Inferior parietal cortex (tissue), 1 donor: Measurements from ENCODE around the gene TMEM87A.
"Not testable (repeated sequence)": the region's sequence is repeated elsewhere in the genome, so short reads cannot be mapped to it uniquely, and the experiment has no call there.

Experiments used
- DNase-seq: peaks from one replicate; pipeline ENCODE4 v3.0.0-alpha.2; 2016; ENCODE audit errors: extremely low spot score

TMEM87A gene

GRCh38 chr15:42273900-42274701, 868 bp upstream of the TMEM87A start:
- no peak for DNase-seq

DNA sequence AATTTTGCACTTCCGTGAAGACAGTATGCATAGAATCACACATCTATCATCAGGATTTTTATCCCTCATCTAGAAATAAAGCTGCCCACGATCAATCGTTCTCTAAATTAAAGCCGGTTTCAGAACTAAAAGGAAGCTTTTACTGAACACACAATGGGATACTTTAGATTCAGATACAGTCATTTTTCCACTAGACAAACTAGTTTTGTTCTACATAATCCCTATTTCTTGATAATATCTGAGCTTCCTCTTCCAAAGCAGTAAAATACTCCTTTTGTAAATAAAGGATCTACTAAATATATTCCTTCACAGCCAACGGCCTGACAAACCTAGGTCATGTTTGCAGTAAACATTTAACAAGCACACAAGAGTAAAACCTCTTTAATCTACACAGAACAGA, 2.2 kb downstream of the TMEM87A start:
- no peak for DNase-seq

DNA sequence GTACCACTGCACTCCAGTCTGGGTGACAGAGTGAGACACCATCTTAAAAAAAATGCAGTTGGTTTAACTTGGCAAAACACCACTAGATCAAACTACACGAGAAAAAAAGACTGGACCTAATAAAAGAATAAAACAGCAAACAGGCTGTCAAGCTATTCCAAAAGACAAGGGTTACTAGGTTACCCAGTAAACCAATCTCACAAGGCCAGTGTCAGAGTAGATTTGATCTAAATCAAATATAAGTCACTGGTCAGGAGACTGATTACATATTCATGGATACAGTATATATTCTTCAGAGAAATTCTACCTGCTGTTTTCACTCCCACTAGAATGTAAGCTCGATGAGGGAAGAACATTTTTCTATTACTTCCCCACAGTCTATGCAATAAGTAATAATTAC, 2.7 kb downstream of the TMEM87A start:
- DNase-seq, result no peak

DNA sequence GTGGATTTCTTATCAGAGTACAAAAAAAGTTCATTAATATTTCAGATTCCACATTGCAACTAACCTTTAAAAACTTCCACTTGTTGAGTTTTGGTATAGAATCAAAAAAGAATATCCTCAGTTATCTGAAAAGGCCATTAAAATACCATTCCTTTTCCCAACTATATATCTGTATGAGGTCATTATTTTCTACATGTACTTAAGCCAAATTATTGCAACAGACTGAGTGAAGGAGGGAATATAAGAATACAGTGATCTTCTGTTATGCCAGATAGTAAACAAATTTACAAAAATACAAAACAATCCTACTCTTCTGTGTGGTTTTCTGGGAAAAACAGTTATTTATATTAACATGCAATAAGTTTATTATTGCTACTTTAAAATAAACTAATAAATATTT, 5.9 kb downstream of the TMEM87A start:
- DNase-seq, result no peak

- no peak for DNase-seq
Observed at GRCh38 chr15:42264795-42265194, 8.4 kb downstream of the TMEM87A start.

GRCh38 chr15:42253300-42253699, 19.9 kb downstream of the TMEM87A start:
- DNase-seq, result no peak

GRCh38 chr15:42240823-42241222, 32.4 kb downstream of the TMEM87A start:
- DNase-seq, result no peak

- no peak for DNase-seq
Observed at GRCh38 chr15:42239528-42240182, 33.6 kb downstream of the TMEM87A start.

- DNase-seq, result no peak
Observed at GRCh38 chr15:42233107-42233506, 40.1 kb downstream of the TMEM87A start.

DNA sequence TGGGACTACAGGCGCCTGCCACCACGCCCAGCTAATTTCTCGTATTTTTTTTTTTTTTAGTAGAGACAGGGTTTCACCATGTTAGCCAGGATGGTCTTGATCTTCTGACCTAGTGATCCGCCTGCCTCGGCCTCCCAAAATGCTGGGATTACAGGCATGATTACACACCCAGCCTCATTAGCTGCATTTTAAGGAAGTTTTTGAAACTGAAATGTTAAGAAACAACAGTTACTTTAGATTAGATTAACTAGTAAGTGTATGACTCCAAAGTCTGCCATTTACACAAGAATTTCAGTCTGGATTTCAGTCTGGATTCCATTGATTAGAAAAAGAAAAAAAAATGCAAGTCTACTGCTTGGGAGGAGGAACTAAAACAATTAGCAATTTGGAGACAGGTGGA, 40.6 kb downstream of the TMEM87A start:
- no peak for DNase-seq

DNA sequence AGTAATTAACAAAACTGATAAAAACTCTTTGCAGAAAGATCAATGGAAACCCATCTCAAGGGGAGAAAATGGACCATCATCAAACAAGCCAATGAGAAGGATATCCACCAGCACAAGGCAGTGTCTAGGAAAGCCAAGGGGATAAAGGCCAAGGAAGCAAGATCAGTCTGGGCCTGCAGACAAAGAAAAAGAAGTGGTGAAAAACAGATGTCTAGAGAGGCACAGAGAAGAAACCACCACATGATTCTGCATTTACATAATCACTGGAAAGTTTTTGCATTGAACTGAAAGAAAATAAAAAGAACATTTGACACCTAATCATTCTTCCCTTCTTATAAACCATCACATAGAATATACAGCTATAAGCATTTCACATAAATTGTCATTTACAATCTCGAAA, 42.1 kb downstream of the TMEM87A start:
- no peak for DNase-seq

GRCh38 chr15:42228981-42229380, 44.3 kb downstream of the TMEM87A start:
- not testable (repeated sequence) for DNase-seq

- no peak for DNase-seq
Observed at GRCh38 chr15:42228036-42228435, 45.2 kb downstream of the TMEM87A start.

- DNase-seq, result peak; percentile 57
Observed at GRCh38 chr15:42226648-42227047, 46.6 kb downstream of the TMEM87A start.

GRCh38 chr15:42220216-42220615, 53.0 kb downstream of the TMEM87A start:
- DNase-seq, result no peak

- DNase-seq, result no peak
Observed at GRCh38 chr15:42218953-42219592, 54.2 kb downstream of the TMEM87A start.

GRCh38 chr15:42217568-42217967, 55.7 kb downstream of the TMEM87A start:
- no peak for DNase-seq

DNA sequence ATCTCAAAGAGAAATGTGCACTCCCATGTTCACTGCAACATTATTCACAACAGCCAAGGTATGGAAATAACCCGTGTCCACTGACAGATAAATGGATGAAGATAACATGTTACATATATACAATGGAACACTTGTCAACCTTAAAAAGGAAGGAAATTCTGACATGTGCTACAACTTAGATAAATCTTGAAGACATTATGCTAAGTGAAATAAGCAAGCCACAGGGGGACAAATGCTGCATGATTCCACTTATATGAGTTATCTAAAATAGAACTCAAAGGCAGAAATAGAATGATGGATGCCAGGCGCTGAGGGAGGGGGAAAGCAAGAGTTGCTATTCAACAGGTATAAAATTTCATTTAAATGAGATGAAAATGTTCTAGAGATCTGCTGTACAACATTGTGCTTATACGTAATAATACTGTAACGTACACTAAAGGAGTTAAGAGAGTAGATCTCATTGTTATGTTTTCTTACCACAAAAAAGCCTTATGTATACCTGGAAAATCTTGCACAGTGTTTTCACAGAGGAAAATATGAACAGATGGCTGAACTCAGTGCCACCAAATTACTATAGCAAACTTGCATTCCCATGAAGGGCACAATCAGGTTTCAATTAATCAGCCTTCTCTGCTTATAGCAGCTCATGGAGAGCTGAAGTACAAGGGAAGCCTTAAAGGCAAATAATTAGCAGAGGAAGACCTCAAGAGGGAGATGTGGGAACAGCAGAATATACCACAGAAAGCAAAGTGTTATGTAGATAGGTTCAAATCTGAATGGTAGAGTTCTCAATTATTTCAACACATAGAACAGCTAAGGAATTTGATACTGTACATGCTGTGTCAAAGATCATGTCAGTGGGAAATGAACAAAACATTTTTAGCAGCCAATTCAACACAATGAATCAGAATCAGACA, 57.1 kb downstream of the TMEM87A start:
- DNase-seq, result peak; percentile 21

DNA sequence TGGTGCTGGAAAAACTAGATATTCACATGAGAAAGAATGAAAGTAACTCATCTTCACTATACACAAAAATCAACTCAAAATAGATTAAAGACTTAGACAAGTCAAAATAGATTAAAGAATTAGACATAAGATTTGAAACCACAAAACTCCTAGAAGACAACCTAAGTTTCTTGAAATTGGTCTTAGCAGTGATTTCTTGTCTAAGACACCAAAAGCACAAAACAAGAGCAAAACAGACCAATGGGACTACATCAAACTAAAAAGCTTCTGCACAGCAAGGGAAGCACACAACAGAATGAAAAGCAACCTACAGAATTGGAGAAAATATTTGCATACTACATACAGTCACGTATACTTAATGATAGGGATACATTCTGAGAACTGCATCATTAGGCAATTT, 58.6 kb downstream of the TMEM87A start:
- no peak for DNase-seq

DNA sequence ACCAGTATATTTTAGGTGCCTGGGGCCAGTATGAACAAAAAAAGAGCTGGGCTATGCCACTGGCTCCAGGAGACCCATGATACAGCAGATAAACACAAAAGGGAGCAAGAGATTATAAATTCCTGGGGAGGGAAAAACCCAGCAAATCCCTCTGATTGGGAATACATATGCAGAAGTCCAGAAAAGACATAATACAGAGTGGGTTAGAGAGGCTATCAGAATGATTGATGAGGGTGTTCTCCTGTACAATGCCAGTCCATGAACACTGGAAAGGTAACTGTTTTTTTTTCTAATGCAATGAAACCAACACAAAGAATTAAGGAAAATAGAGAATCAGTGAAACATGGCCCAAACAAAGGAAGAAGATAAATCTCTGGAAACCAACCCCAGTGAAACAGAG, 59.7 kb downstream of the TMEM87A start:
- DNase-seq, result no peak

- no peak for DNase-seq
Observed at GRCh38 chr15:42210696-42211095, 62.5 kb downstream of the TMEM87A start.
